Fibroblast of lung (primary cell): ENCODE data around the gene RRAGB. TPM values are rescaled to one million over a fixed set of nuclear protein-coding genes. Genes with fewer than 3 reads are reported as not detected.

Experiments
- DNase-seq, 2 donors: peaks; one replicate each; pipeline versions ENCODE4 v3.0.0 to v3.0.0-alpha.2; 2010; ENCODE audit warnings: low read depth in 2 of 2
- H2AFZ ChIP-seq: 2 replicates; pipeline ENCODE4 v1.5.1; 2012; ENCODE audit warnings: low read length, control low read depth, inconsistent platforms
- H3K27ac ChIP-seq: 2 replicates; pipeline ENCODE4 v1.5.1; 2011; ENCODE audit warnings: low read length, control low read depth; ENCODE audit not compliant: insufficient read depth
- H3K27me3 ChIP-seq: 2 replicates; pipeline ENCODE4 v1.5.1; 2011; ENCODE audit warnings: mild to moderate bottlenecking, low read length; ENCODE audit not compliant: control insufficient read depth, insufficient read depth
- H3K36me3 ChIP-seq: 2 replicates; pipeline ENCODE4 v1.5.1; 2011; ENCODE audit warnings: low read length; ENCODE audit not compliant: control insufficient read depth, insufficient read depth
- H3K4me1 ChIP-seq: 2 replicates; pipeline ENCODE4 v1.5.1; 2011; ENCODE audit warnings: low read length; ENCODE audit not compliant: control insufficient read depth, insufficient read depth; ENCODE audit errors: extremely low read depth
- H3K4me2 ChIP-seq: 2 replicates; pipeline ENCODE4 v1.5.1; 2011; ENCODE audit warnings: low read length, control low read depth; ENCODE audit not compliant: insufficient read depth; ENCODE audit errors: extremely low read depth
- H3K4me3 ChIP-seq, 4 experiments: fragments of 200-600 bp in 1 of 4; sonication (generic) in 1 of 4; replicated peaks in 1 of 4; 2 replicates each; pipeline ENCODE4 v1.5.1; 2011 to 2016; ENCODE audit warnings: low read length in 4 of 4, low read depth in 3 of 4, mild to moderate bottlenecking in 3 of 4, control low read depth in 2 of 4, inconsistent platforms in 1 of 4, mixed read lengths in 1 of 4; ENCODE audit not compliant: insufficient read depth in 1 of 4; ENCODE audit errors: control extremely low read depth in 1 of 4
- H3K79me2 ChIP-seq: 2 replicates; pipeline ENCODE4 v1.5.1; 2012; ENCODE audit warnings: mild to moderate bottlenecking, low read length, inconsistent platforms; ENCODE audit not compliant: control insufficient read depth, insufficient read depth
- H3K9ac ChIP-seq: 2 replicates; pipeline ENCODE4 v1.5.1; 2011; ENCODE audit warnings: mild to moderate bottlenecking, low read length, control low read depth; ENCODE audit not compliant: insufficient read depth
- H3K9me3 ChIP-seq: 2 replicates; pipeline ENCODE4 v1.5.1; 2012; ENCODE audit warnings: low read depth, low read length; ENCODE audit not compliant: control insufficient read depth, insufficient read depth
- H4K20me1 ChIP-seq: 2 replicates; pipeline ENCODE4 v1.5.1; 2011; ENCODE audit warnings: low read length; ENCODE audit not compliant: control insufficient read depth, insufficient read depth; ENCODE audit errors: extremely low read depth
- EZH2 ChIP-seq: IDR thresholded peaks from 2 replicates; pipeline ENCODE4 v1.5.1; 2012; ENCODE audit warnings: low read length, control low read depth, mild to moderate bottlenecking; ENCODE audit errors: missing control alignments
- polyA plus RNA-seq, 2 donors: library from polyadenylated mRNA; depleted of rRNA in 1 of 2; stranded (reverse) in 1 of 2; unstranded in 1 of 2; fragments of >200 nt; gene quantifications; 2 replicates each; pipeline ENCODE4 v1.2.1, GENCODE V29; 2011 to 2012; ENCODE audit warnings: missing spikeins in 1 of 2
- total RNA-seq: library from RNA; depleted of rRNA; stranded (reverse); fragments of >200 nt; gene quantifications from 2 replicates; pipeline ENCODE4 v1.2.1, GENCODE V29; 2014
- TF ChIP-seq, protein P1 (sequence below), 2 donors: IDR thresholded peaks in 1 of 2; conservative IDR thresholded peaks in 1 of 2; 1 replicate in 1 of 2; 2 replicates in 1 of 2; pipeline ENCODE4 v1.5.1; 2011 to 2012; ENCODE audit warnings: low read length in 2 of 2, control low read depth in 1 of 2, inconsistent platforms in 1 of 2, low read depth in 1 of 2, mild to moderate bottlenecking in 1 of 2

The RRAGB gene
- total and polyA plus RNA-seq, 2 donors (not counting 1 experiment from before 2014, with no cell fraction given): 36.5 to 57.6 TPM

DNA sequence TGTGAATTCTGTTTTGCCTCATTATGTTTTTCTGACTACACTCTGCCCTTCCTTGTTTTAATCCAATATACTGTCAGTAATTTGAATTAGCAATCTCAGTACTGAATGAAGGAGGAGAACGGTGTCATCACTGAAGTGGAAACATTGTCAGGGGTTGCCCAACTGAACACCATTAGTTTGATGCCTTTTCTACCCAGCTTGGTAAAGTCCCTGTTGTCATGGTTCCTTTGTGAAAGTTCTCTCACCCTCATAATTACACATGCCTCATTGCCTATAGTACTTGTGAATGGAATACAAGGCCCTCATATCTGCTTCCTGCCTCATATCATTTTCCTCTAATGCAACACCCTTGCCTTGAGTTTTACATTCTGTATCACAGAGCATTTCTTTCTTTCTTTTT, 76.9 kb downstream of the RRAGB start:
- TF ChIP-seq, protein P1, sequence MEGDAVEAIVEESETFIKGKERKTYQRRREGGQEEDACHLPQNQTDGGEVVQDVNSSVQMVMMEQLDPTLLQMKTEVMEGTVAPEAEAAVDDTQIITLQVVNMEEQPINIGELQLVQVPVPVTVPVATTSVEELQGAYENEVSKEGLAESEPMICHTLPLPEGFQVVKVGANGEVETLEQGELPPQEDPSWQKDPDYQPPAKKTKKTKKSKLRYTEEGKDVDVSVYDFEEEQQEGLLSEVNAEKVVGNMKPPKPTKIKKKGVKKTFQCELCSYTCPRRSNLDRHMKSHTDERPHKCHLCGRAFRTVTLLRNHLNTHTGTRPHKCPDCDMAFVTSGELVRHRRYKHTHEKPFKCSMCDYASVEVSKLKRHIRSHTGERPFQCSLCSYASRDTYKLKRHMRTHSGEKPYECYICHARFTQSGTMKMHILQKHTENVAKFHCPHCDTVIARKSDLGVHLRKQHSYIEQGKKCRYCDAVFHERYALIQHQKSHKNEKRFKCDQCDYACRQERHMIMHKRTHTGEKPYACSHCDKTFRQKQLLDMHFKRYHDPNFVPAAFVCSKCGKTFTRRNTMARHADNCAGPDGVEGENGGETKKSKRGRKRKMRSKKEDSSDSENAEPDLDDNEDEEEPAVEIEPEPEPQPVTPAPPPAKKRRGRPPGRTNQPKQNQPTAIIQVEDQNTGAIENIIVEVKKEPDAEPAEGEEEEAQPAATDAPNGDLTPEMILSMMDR (conservative IDR thresholded peaks at IDR 0.05 in 1 of 2, IDR thresholded peaks at IDR 0.05 in 1 of 2; ENCODE audit: low read depth in 1 of 2, low read length in 2 of 2): no peak
- TF ChIP-seq EZH2: no peak

GRCh38 chrX:55796496-55796895, 78.9 kb downstream of the RRAGB start:
- no peak for DNase-seq
- no peaks in the 10 kb centered on the region for H3K27me3 ChIP-seq
- no peaks in the 10 kb centered on the region for H3K79me2 ChIP-seq
- no peaks in the 10 kb centered on the region for H3K36me3 ChIP-seq
- H3K4me2 ChIP-seq: no peak overlapping the region
- H3K27ac ChIP-seq: no peak overlapping the region
- H4K20me1 ChIP-seq: no peaks in the 10 kb centered on the region
- no peak overlapping the region for H3K9ac ChIP-seq
- H3K9me3 ChIP-seq: no peaks in the 10 kb centered on the region
- H3K4me3 ChIP-seq: no peak overlapping the region
- TF ChIP-seq, protein P1 (conservative IDR thresholded peaks at IDR 0.05 in 1 of 2, IDR thresholded peaks at IDR 0.05 in 1 of 2; ENCODE audit: low read depth in 1 of 2, low read length in 2 of 2): no peak
- no peak for TF ChIP-seq EZH2
- no peak overlapping the region for H2AFZ ChIP-seq
- no peaks in the 10 kb centered on the region for H3K4me1 ChIP-seq

More for the DNA sequence above, 76.9 kb downstream of the RRAGB start:
- no peak for DNase-seq
- Histone ChIP-seq H3K79me2 (no peaks in the 10 kb centered on the region), H3K36me3 (no peaks in the 10 kb centered on the region), H3K27ac (no peak overlapping the region), H3K4me1 (no peaks in the 10 kb centered on the region), H3K9ac (no peak overlapping the region), H4K20me1 (no peaks in the 10 kb centered on the region), H2AFZ (no peak overlapping the region), H3K9me3 (no peaks in the 10 kb centered on the region), H3K4me2 (no peak overlapping the region), H3K27me3 (no peaks in the 10 kb centered on the region), H3K4me3 (no peak overlapping the region)

- Histone ChIP-seq H3K27me3 (no peaks in the 10 kb centered on the region), H3K4me1 (no peaks in the 10 kb centered on the region), H3K9me3 (no peaks in the 10 kb centered on the region), H3K36me3 (no peaks in the 10 kb centered on the region), H3K9ac (no peak overlapping the region), H3K27ac (no peak overlapping the region), H3K4me2 (no peak overlapping the region), H2AFZ (no peak overlapping the region), H3K4me3 (no peak overlapping the region), H4K20me1 (no peaks in the 10 kb centered on the region), H3K79me2 (no peaks in the 10 kb centered on the region)
- TF ChIP-seq, protein P1 (conservative IDR thresholded peaks at IDR 0.05 in 1 of 2, IDR thresholded peaks at IDR 0.05 in 1 of 2; ENCODE audit: low read depth in 1 of 2, low read length in 2 of 2): no peak
- TF ChIP-seq EZH2: no peak
- DNase-seq: no peak
These were observed 84.3 kb downstream of the RRAGB start for GRCh38 chrX:55801811-55802210.

Other genes with a start within 250 kb of the RRAGB start
- 1.3 TPM in 2 replicates for gene USP51, start 227.9 kb upstream of the RRAGB start, total RNA-seq
- 0.95 and 1.3 TPM in 2 replicates for gene USP51, start 227.9 kb upstream of the RRAGB start, polyA plus RNA-seq
- not detected in 2 replicates for gene FOXR2, start 94.3 kb upstream of the RRAGB start, total RNA-seq
- not detected in 2 replicates for gene FOXR2, start 94.3 kb upstream of the RRAGB start, polyA plus RNA-seq